ENCODE data around the gene SMARCC1.

- TF ChIP-seq POLR2A (IDR thresholded peaks at IDR 0.05; ENCODE audit: extremely low read depth, insufficient read length) (no peak), MYC (IDR thresholded peaks at IDR 0.05; ENCODE audit: low read depth, low read length) (no peak)
- TF ChIP-seq, protein P1, sequence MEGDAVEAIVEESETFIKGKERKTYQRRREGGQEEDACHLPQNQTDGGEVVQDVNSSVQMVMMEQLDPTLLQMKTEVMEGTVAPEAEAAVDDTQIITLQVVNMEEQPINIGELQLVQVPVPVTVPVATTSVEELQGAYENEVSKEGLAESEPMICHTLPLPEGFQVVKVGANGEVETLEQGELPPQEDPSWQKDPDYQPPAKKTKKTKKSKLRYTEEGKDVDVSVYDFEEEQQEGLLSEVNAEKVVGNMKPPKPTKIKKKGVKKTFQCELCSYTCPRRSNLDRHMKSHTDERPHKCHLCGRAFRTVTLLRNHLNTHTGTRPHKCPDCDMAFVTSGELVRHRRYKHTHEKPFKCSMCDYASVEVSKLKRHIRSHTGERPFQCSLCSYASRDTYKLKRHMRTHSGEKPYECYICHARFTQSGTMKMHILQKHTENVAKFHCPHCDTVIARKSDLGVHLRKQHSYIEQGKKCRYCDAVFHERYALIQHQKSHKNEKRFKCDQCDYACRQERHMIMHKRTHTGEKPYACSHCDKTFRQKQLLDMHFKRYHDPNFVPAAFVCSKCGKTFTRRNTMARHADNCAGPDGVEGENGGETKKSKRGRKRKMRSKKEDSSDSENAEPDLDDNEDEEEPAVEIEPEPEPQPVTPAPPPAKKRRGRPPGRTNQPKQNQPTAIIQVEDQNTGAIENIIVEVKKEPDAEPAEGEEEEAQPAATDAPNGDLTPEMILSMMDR (IDR thresholded peaks at IDR 0.05; ENCODE audit: low read depth, low read length): no peak
Measured at GRCh38 chr3:47645551-47645950, 136.1 kb downstream of the SMARCC1 start.
